K562 (cell line): Measurements from ENCODE around the gene MMP28. TPM values are rescaled to one million over a fixed set of nuclear protein-coding genes. Genes with fewer than 3 reads are reported as not detected.

ENCODE experiments used
- ASH1L ChIP-seq: fragments of 450-650 bp; IDR thresholded peaks from 2 replicates; pipeline ENCODE4 v1.6.1; 2018; ENCODE audit warnings: borderline replicate concordance, mild to moderate bottlenecking, low read depth; ENCODE audit not compliant: partially characterized antibody
- CAMTA2 ChIP-seq: fragments of 250-450 bp; sonication (Bioruptor Pico); conservative IDR thresholded peaks from 2 replicates; pipeline ENCODE4 v1.5.1; 2022
- DPF2 ChIP-seq: fragments of 450-650 bp; IDR thresholded peaks from 2 replicates; pipeline ENCODE4 v1.6.1; 2016
- HOMEZ ChIP-seq: fragments of 250-450 bp; sonication (Bioruptor Pico); IDR thresholded peaks from 2 replicates; pipeline ENCODE4 v1.4.0; 2020; ENCODE audit warnings: mild to moderate bottlenecking, moderate library complexity
- L3MBTL2 ChIP-seq: fragments of 450-650 bp; IDR thresholded peaks from 2 replicates; pipeline ENCODE4 v1.6.1; 2016; ENCODE audit warnings: mild to moderate bottlenecking, moderate library complexity
- LEF1 ChIP-seq: fragments of 450-650 bp; IDR thresholded peaks from 2 replicates; pipeline ENCODE4 v1.6.1; 2016; ENCODE audit warnings: mild to moderate bottlenecking
- MTA1 ChIP-seq: fragments of 450-650 bp; IDR thresholded peaks from 2 replicates; pipeline ENCODE4 v1.6.1; 2017; ENCODE audit warnings: borderline replicate concordance
- PBX2 ChIP-seq, 2 experiments: IDR thresholded peaks in 1 of 2; conservative IDR thresholded peaks in 1 of 2; 2 replicates each; pipeline ENCODE4 v1.6.1; 2016; ENCODE audit warnings: low read depth in 2 of 2, mild to moderate bottlenecking in 1 of 2, missing compliant biosample characterization in 1 of 2, missing genetic modification characterization in 1 of 2, moderate library complexity in 1 of 2
- POU5F1 ChIP-seq: fragments of 150-350 bp; IDR thresholded peaks from 2 replicates; pipeline ENCODE4 v1.6.1; 2014; ENCODE audit warnings: borderline replicate concordance, low read length, low read depth, mild to moderate bottlenecking; ENCODE audit not compliant: partially characterized antibody
- SETDB1 ChIP-seq: IDR thresholded peaks from one replicate; pipeline ENCODE4 v1.6.1; 2012; ENCODE audit warnings: low read length, control low read depth, inconsistent platforms
- SIN3B ChIP-seq: fragments of 450-650 bp; IDR thresholded peaks from 2 replicates; pipeline ENCODE4 v1.6.1; 2017; ENCODE audit warnings: low read depth, mild to moderate bottlenecking, moderate library complexity
- ZBTB8A ChIP-seq: fragments of 450-650 bp; IDR thresholded peaks from 2 replicates; pipeline ENCODE4 v1.6.1; 2018; ENCODE audit warnings: mild to moderate bottlenecking, moderate library complexity; ENCODE audit not compliant: partially characterized antibody
- ZNF445 ChIP-seq: fragments of 250-450 bp; sonication (Bioruptor Pico); IDR thresholded peaks from 2 replicates; pipeline ENCODE4 v1.4.0; 2020; ENCODE audit warnings: low read depth, mild to moderate bottlenecking, moderate library complexity
- ZNF668 ChIP-seq: fragments of 250-450 bp; sonication (Bioruptor Pico); IDR thresholded peaks from 2 replicates; pipeline ENCODE4 v1.8.0; 2022; ENCODE audit warnings: mild to moderate bottlenecking, inconsistent platforms
- polyA plus RNA-seq, 8 experiments: library from polyadenylated mRNA; depleted of rRNA in 4 of 8; stranded (reverse) in 5 of 8; unstranded in 3 of 8; fragments of >200 nt; fragmentation: Nextera tagmentation in 2 of 8; fragmentation: Illumina TruSeq in 1 of 8; extraction: Ambion mirVana in 2 of 8; extraction: Trizol in 1 of 8; gene quantifications; 2 replicates each; pipeline versions ENCODE4 v1.2.1 to v1.2.3, GENCODE V29; 2011 to 2014; ENCODE audit warnings: inconsistent platforms in 1 of 8, missing spikeins in 1 of 8
- total RNA-seq, 7 experiments: library from RNA; depleted of rRNA in 6 of 7; stranded (reverse); fragments of >200 nt in 6 of 7; fragmentation: Illumina TruSeq in 2 of 7; extraction: Trizol in 2 of 7; gene quantifications; 2 replicates each; pipeline versions ENCODE4 v1.2.1 to v1.2.3, GENCODE V29; 2011 to 2021; ENCODE audit warnings: low replicate concordance in 1 of 7
- TF ChIP-seq, protein P1 (sequence below), 3 experiments: fragments of 200-800 bp in 1 of 3; fragments of 250-450 bp in 1 of 3; fragments of 450-650 bp in 1 of 3; sonication (Bioruptor Pico) in 1 of 3; sonication (Bioruptor generic) in 1 of 3; formaldehyde crosslinking in 1 of 3; IDR thresholded peaks; 2 replicates each; pipeline versions ENCODE4 v1.6.1 to v1.8.0; 2016 to 2022; ENCODE audit warnings: mild to moderate bottlenecking in 2 of 3, missing genetic modification characterization in 2 of 3, missing compliant biosample characterization in 1 of 3, moderate library complexity in 1 of 3
- TF ChIP-seq, protein P2 (sequence below): fragments of 450-650 bp; IDR thresholded peaks from 2 replicates; pipeline ENCODE4 v1.6.1; 2016; ENCODE audit warnings: missing biosample characterization, missing genetic modification characterization

MMP28 gene
- total and polyA plus RNA-seq, 9 of the 15 experiments (the other 6 are each of a cell fraction or from before 2014, with no cell fraction given) = not detected

GRCh38 chr17:35808962-35809854, 13.8 kb upstream of the MMP28 start, which contains the start of gene TAF15 (continued):
- TF ChIP-seq, protein P1, sequence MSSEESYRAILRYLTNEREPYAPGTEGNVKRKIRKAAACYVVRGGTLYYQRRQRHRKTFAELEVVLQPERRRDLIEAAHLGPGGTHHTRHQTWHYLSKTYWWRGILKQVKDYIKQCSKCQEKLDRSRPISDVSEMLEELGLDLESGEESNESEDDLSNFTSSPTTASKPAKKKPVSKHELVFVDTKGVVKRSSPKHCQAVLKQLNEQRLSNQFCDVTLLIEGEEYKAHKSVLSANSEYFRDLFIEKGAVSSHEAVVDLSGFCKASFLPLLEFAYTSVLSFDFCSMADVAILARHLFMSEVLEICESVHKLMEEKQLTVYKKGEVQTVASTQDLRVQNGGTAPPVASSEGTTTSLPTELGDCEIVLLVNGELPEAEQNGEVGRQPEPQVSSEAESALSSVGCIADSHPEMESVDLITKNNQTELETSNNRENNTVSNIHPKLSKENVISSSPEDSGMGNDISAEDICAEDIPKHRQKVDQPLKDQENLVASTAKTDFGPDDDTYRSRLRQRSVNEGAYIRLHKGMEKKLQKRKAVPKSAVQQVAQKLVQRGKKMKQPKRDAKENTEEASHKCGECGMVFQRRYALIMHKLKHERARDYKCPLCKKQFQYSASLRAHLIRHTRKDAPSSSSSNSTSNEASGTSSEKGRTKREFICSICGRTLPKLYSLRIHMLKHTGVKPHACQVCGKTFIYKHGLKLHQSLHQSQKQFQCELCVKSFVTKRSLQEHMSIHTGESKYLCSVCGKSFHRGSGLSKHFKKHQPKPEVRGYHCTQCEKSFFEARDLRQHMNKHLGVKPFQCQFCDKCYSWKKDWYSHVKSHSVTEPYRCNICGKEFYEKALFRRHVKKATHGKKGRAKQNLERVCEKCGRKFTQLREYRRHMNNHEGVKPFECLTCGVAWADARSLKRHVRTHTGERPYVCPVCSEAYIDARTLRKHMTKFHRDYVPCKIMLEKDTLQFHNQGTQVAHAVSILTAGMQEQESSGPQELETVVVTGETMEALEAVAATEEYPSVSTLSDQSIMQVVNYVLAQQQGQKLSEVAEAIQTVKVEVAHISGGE (CRISPR knock-in tag; IDR thresholded peaks at IDR 0.05) = peak in 1 of 3 experiments; percentile 71; a peak in 2 of 6 replicates
- TF ChIP-seq LEF1 (no peak), SETDB1 (no peak), ZNF445 (CRISPR knock-in tag) (no peak), L3MBTL2 (peak; percentile 71), ZNF668 (CRISPR knock-in tag) (no peak), HOMEZ (CRISPR knock-in tag) (peak; percentile 78; the same call in 1 of the 2 replicates), DPF2 (peak; percentile 57; the same call in 1 of the 2 replicates), ZBTB8A (no peak), PBX2 (CRISPR knock-in tag; IDR thresholded peaks at IDR 0.05; ENCODE audit: low read depth) (no peak), PBX2 (tag; conservative IDR thresholded peaks at IDR 0.05; ENCODE audit: low read depth) (no peak), ASH1L (peak; percentile 93), SIN3B (0 out of 2 replicates have a peak, but pooled peaks have one; percentile 2), POU5F1 (no peak), CAMTA2 (CRISPR knock-in tag) (no peak), MTA1 (no peak)
- TF ChIP-seq, protein P2, sequence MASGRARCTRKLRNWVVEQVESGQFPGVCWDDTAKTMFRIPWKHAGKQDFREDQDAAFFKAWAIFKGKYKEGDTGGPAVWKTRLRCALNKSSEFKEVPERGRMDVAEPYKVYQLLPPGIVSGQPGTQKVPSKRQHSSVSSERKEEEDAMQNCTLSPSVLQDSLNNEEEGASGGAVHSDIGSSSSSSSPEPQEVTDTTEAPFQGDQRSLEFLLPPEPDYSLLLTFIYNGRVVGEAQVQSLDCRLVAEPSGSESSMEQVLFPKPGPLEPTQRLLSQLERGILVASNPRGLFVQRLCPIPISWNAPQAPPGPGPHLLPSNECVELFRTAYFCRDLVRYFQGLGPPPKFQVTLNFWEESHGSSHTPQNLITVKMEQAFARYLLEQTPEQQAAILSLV = no peak
